SK-N-SH treated with all-trans-retinoic acid at 6 μM for 48 hours (cell line): ENCODE results near the gene SEPTIN1.

Source experiments
- ATAC-seq: fragments of 200-7000 bp; cut with Tn5 transposase; 3 replicates; pipeline ENCODE4 v1.9.1; 2020; ENCODE audit warnings: mild to moderate bottlenecking, moderate library complexity
- BACH2 ChIP-seq: fragments of 250-450 bp; sonication (Bioruptor Pico); IDR thresholded peaks from 2 replicates; pipeline ENCODE4 v1.9.0; 2021; ENCODE audit warnings: mild to moderate bottlenecking, borderline replicate concordance
- CREB5 ChIP-seq: fragments of 250-450 bp; sonication (Bioruptor Pico); IDR thresholded peaks from 2 replicates; pipeline ENCODE4 v1.5.1; 2020; ENCODE audit warnings: low read depth, mild to moderate bottlenecking, moderate library complexity
- CSDC2 ChIP-seq: fragments of 250-450 bp; sonication (Bioruptor Pico); IDR thresholded peaks from 2 replicates; pipeline ENCODE4 v1.5.0; 2020; ENCODE audit warnings: mild to moderate bottlenecking, moderate library complexity
- CSRNP3 ChIP-seq: fragments of 250-450 bp; sonication (Bioruptor Pico); IDR thresholded peaks from 2 replicates; pipeline ENCODE4 v1.5.1; 2021; ENCODE audit warnings: mild to moderate bottlenecking, moderate library complexity
- ESRRG ChIP-seq: fragments of 250-450 bp; sonication (Bioruptor Pico); IDR thresholded peaks from 2 replicates; pipeline ENCODE4 v1.6.1; 2021; ENCODE audit warnings: mild to moderate bottlenecking
- GLIS3 ChIP-seq: fragments of 250-450 bp; sonication (Bioruptor Pico); IDR thresholded peaks from 2 replicates; pipeline ENCODE4 v1.5.0; 2020; ENCODE audit warnings: mild to moderate bottlenecking, moderate library complexity
- ISL1 ChIP-seq: fragments of 250-450 bp; sonication (Bioruptor Pico); IDR thresholded peaks from 2 replicates; pipeline ENCODE4 v2.1.2; 2022; ENCODE audit warnings: mild to moderate bottlenecking, moderate library complexity
- OSR1 ChIP-seq: fragments of 250-450 bp; sonication (Bioruptor Pico); IDR thresholded peaks from 2 replicates; pipeline ENCODE4 v1.8.0; 2022; ENCODE audit warnings: moderate library complexity, mild to moderate bottlenecking, inconsistent platforms
- PATZ1 ChIP-seq: fragments of 250-450 bp; sonication (Bioruptor Pico); IDR thresholded peaks from 2 replicates; pipeline ENCODE4 v1.8.0; 2020; ENCODE audit warnings: mild to moderate bottlenecking, moderate library complexity, borderline replicate concordance
- PPARA ChIP-seq: fragments of 250-450 bp; sonication (Bioruptor Pico); IDR thresholded peaks from 2 replicates; pipeline ENCODE4 v1.5.0; 2020; ENCODE audit warnings: mild to moderate bottlenecking, borderline replicate concordance
- RARB ChIP-seq: fragments of 250-450 bp; sonication (Bioruptor Pico); IDR thresholded peaks from 2 replicates; pipeline ENCODE4 v1.8.0; 2021; ENCODE audit warnings: mild to moderate bottlenecking, moderate library complexity
- SNAI2 ChIP-seq: fragments of 250-450 bp; sonication (Bioruptor Pico); IDR thresholded peaks from 2 replicates; pipeline ENCODE4 v1.5.0; 2020; ENCODE audit warnings: mild to moderate bottlenecking, moderate library complexity
- TCF4 ChIP-seq: fragments of 250-450 bp; sonication (Bioruptor Pico); IDR thresholded peaks from 2 replicates; pipeline ENCODE4 v1.8.0; 2021; ENCODE audit warnings: mild to moderate bottlenecking, moderate library complexity, borderline replicate concordance
- TOX ChIP-seq: fragments of 250-450 bp; sonication (Bioruptor Pico); IDR thresholded peaks from 2 replicates; pipeline ENCODE4 v1.8.0; 2021; ENCODE audit warnings: mild to moderate bottlenecking, moderate library complexity, borderline replicate concordance
- TSHZ2 ChIP-seq: fragments of 250-450 bp; sonication (Bioruptor Pico); IDR thresholded peaks from 2 replicates; pipeline ENCODE4 v1.5.0; 2020; ENCODE audit warnings: mild to moderate bottlenecking, moderate library complexity
- ZC3H10 ChIP-seq: fragments of 250-450 bp; sonication (Bioruptor Pico); IDR thresholded peaks from 2 replicates; pipeline ENCODE4 v1.5.1; 2021; ENCODE audit warnings: mild to moderate bottlenecking, moderate library complexity
- ZFP3 ChIP-seq: fragments of 250-450 bp; sonication (Bioruptor Pico); IDR thresholded peaks from 2 replicates; pipeline ENCODE4 v1.5.0; 2020; ENCODE audit warnings: mild to moderate bottlenecking, moderate library complexity
- ZFP30 ChIP-seq: fragments of 450-650 bp; formaldehyde crosslinking; IDR thresholded peaks from 2 replicates; pipeline ENCODE4 v1.5.0; 2022; ENCODE audit warnings: mild to moderate bottlenecking, moderate library complexity
- ZNF565 ChIP-seq: fragments of 450-650 bp; formaldehyde crosslinking; conservative IDR thresholded peaks from 2 replicates; pipeline ENCODE4 v1.5.0; 2020; ENCODE audit warnings: low read depth, mild to moderate bottlenecking, moderate library complexity
- ZNF8 ChIP-seq: fragments of 450-650 bp; formaldehyde crosslinking; IDR thresholded peaks from 2 replicates; pipeline ENCODE4 v1.5.0; 2020; ENCODE audit warnings: mild to moderate bottlenecking, moderate library complexity
- TF ChIP-seq, protein P1 (sequence below): fragments of 250-450 bp; sonication (Bioruptor Pico); IDR thresholded peaks from 2 replicates; pipeline ENCODE4 v1.8.0; 2021; ENCODE audit warnings: low read depth, mild to moderate bottlenecking, moderate library complexity, borderline replicate concordance

Gene SEPTIN1

DNA sequence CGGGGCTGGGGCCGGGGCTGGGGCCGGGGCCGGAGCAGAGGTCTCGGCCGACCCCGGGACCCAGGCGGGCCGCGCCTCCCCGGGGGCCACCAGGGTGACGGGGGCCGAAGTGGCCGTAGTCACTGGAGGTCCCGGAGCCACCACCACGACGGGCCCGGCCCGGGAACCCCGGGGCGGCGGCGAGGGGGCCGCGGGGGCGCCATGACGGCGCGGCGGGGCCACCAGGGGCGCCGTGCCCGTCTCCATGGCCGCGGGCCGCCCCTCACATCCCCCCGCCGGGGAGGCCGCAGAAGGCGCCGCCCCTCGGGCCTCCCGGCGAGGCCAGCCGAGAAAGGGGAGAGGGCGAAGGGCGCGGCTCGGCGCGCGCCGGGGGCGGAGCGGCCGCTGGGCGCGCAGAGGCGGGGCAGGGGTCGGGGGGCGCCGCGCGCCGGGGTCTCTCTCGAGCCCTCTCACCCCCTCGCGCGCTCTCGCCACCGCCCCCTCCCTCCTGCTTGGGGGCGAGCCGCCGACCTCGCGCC lies 12.4 kb downstream of the SEPTIN1 start:
- TF ChIP-seq ZC3H10 (CRISPR knock-in tag) (no peak), TCF4 (no peak), ZFP3 (CRISPR knock-in tag) (no peak), CSDC2 (no peak), OSR1 (no peak), SNAI2 (CRISPR knock-in tag) (no peak), ISL1 (CRISPR knock-in tag) (no peak), RARB (CRISPR knock-in tag) (no peak), BACH2 (CRISPR knock-in tag) (no peak), ESRRG (CRISPR knock-in tag) (no peak), ZNF565 (CRISPR knock-in tag) (no peak)
- ATAC-seq, result no peak

DNA sequence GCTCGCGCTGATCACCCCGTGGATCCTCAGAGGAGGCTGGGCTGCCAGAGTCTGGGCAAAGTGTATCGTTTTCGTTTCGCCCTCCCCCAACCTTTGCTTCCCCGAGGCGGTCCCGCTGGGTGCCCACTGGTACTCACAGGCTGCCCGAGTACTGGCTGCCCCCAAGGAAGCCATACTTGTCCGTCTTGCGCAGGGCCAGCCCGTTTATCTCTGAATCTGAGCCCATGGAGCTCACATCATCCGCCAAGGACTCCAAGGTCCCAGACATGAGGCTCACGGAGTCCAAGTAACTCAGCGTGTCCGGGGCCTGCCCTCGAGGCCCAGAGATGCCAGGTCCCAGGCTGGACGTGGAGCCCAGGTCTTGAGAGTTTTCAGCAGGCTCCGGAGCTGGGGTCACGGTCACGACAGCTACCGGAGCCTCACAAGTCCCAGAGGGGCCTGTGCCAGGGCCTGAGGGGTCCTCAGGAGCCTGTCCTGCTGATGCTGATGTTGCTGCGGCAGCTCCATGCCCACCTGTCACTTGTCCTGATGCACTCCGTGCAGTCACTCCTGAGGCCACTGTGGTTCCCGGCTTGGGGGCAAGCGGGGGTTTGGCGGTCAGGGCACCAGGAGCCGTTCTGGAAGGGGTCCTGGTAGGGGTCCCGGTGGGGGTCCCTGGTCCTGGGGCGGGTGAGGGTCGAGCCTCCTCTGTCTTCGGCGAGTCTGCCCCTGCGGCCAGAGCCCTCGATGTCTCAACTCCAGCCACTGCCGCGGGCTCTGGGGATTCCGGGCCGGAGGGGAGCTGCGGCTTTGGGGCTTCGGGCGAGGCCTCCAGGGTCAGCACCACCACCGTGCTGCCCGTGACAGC lies 13.0 kb downstream of the SEPTIN1 start:
- TF ChIP-seq CSDC2, result no peak
- no peak for TF ChIP-seq CREB5
- TF ChIP-seq SNAI2 (CRISPR knock-in tag), result no peak
- TF ChIP-seq TOX (CRISPR knock-in tag), result no peak
- TF ChIP-seq PATZ1 (CRISPR knock-in tag), result no peak
- TF ChIP-seq ZC3H10 (CRISPR knock-in tag), result no peak
- no peak for TF ChIP-seq PPARA
- no peak for TF ChIP-seq RARB (CRISPR knock-in tag)
- TF ChIP-seq OSR1, result no peak
- ATAC-seq, result no peak

- ATAC-seq, result no peak
- TF ChIP-seq ZC3H10 (CRISPR knock-in tag) (no peak), ZFP30 (no peak), ZFP3 (CRISPR knock-in tag) (no peak), PATZ1 (CRISPR knock-in tag) (no peak), TSHZ2 (no peak), TCF4 (no peak), SNAI2 (CRISPR knock-in tag) (no peak), PPARA (no peak), ISL1 (CRISPR knock-in tag) (no peak), CSRNP3 (no peak), ZNF8 (CRISPR knock-in tag) (no peak), BACH2 (CRISPR knock-in tag) (no peak), ZNF565 (CRISPR knock-in tag) (no peak), OSR1 (no peak), CSDC2 (no peak), TOX (CRISPR knock-in tag) (no peak), CREB5 (no peak), GLIS3 (CRISPR knock-in tag) (no peak)
- TF ChIP-seq, protein P1, sequence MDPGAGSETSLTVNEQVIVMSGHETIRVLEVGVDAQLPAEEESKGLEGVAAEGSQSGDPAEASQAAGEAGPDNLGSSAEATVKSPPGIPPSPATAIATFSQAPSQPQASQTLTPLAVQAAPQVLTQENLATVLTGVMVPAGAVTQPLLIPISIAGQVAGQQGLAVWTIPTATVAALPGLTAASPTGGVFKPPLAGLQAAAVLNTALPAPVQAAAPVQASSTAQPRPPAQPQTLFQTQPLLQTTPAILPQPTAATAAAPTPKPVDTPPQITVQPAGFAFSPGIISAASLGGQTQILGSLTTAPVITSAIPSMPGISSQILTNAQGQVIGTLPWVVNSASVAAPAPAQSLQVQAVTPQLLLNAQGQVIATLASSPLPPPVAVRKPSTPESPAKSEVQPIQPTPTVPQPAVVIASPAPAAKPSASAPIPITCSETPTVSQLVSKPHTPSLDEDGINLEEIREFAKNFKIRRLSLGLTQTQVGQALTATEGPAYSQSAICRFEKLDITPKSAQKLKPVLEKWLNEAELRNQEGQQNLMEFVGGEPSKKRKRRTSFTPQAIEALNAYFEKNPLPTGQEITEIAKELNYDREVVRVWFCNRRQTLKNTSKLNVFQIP, result no peak
Observed at GRCh38 chr16:30368792-30369090, 13.6 kb downstream of the SEPTIN1 start.
